ENCODE measurements around the gene PFKFB1. TPM values are rescaled to one million over a fixed set of nuclear protein-coding genes. Genes with fewer than 3 reads are reported as not detected.

Gene PFKFB1
- total RNA-seq, 1 experiment from 2014 or later = not detected

GRCh38 chrX:54930291-54931049 lies 63.5 kb downstream of the PFKFB1 start:
- no peak for DNase-seq (ENCODE audit: low spot score)
- Histone ChIP-seq H3K4me3 (ENCODE audit: low read depth, low read length, poor library complexity, severe bottlenecking) (no peak overlapping the region), H3K27me3 (replicated peaks; ENCODE audit: insufficient read depth, low read depth, low read length, poor library complexity) (no peaks in the 10 kb centered on the region), H3K9me3 (ENCODE audit: low read depth, low read length, poor library complexity, severe bottlenecking) (no peaks in the 10 kb centered on the region), H3K36me3 (ENCODE audit: insufficient read depth, low read length, poor library complexity, severe bottlenecking) (no peaks in the 10 kb centered on the region), H3K27ac (ENCODE audit: low read depth, low read length, poor library complexity, severe bottlenecking) (no peak overlapping the region), H3K4me1 (ENCODE audit: insufficient read depth, low read length, poor library complexity, severe bottlenecking) (no peaks in the 10 kb centered on the region)
- intact Hi-C loops (cut with micrococcal nuclease; ENCODE audit: unreplicated experiment) = no loop called here
- ChIA-PET POLR2A (ENCODE audit: low non-redundant PET) (no interaction called here), CTCF (no interaction called here)
- BruUV-seq (replicated peaks) = no TSS peak
- no peak for TF ChIP-seq EZH2 (IDR thresholded peaks at IDR 0.05; ENCODE audit: borderline replicate concordance, low read depth, low read length, poor library complexity, severe bottlenecking)
- no peak for TF ChIP-seq CTCF (conservative IDR thresholded peaks at IDR 0.05; ENCODE audit: low read depth, low read length)

GRCh38 chrX:54928876-54929275 lies 65.1 kb downstream of the PFKFB1 start:
- no TSS peak for BruUV-seq (replicated peaks)
- no peak for DNase-seq (ENCODE audit: low spot score)
- intact Hi-C loops (cut with micrococcal nuclease; ENCODE audit: unreplicated experiment) = no loop called here
- POLR2A ChIA-PET (ENCODE audit: low non-redundant PET) = no interaction called here
- Histone ChIP-seq H3K27ac (ENCODE audit: low read depth, low read length, poor library complexity, severe bottlenecking) (no peak overlapping the region), H3K27me3 (replicated peaks; ENCODE audit: insufficient read depth, low read depth, low read length, poor library complexity) (no peaks in the 10 kb centered on the region), H3K4me3 (ENCODE audit: low read depth, low read length, poor library complexity, severe bottlenecking) (no peak overlapping the region), H3K9me3 (ENCODE audit: low read depth, low read length, poor library complexity, severe bottlenecking) (no peaks in the 10 kb centered on the region), H3K36me3 (ENCODE audit: insufficient read depth, low read length, poor library complexity, severe bottlenecking) (no peaks in the 10 kb centered on the region), H3K4me1 (ENCODE audit: insufficient read depth, low read length, poor library complexity, severe bottlenecking) (no peaks in the 10 kb centered on the region)
- CTCF ChIA-PET = no interaction called here
- TF ChIP-seq CTCF (conservative IDR thresholded peaks at IDR 0.05; ENCODE audit: low read depth, low read length) (no peak), EZH2 (IDR thresholded peaks at IDR 0.05; ENCODE audit: borderline replicate concordance, low read depth, low read length, poor library complexity, severe bottlenecking) (no peak)

GRCh38 chrX:54926978-54927377 lies 67.0 kb downstream of the PFKFB1 start:
- Histone ChIP-seq H3K27me3 (replicated peaks; ENCODE audit: insufficient read depth, low read depth, low read length, poor library complexity) (no peaks in the 10 kb centered on the region), H3K9me3 (ENCODE audit: low read depth, low read length, poor library complexity, severe bottlenecking) (no peaks in the 10 kb centered on the region), H3K4me1 (ENCODE audit: insufficient read depth, low read length, poor library complexity, severe bottlenecking) (no peaks in the 10 kb centered on the region), H3K4me3 (ENCODE audit: low read depth, low read length, poor library complexity, severe bottlenecking) (no peak overlapping the region), H3K36me3 (ENCODE audit: insufficient read depth, low read length, poor library complexity, severe bottlenecking) (no peaks in the 10 kb centered on the region), H3K27ac (ENCODE audit: low read depth, low read length, poor library complexity, severe bottlenecking) (no peak overlapping the region)
- intact Hi-C loops (cut with micrococcal nuclease; ENCODE audit: unreplicated experiment) = no loop called here
- ChIA-PET CTCF (no interaction called here), POLR2A (ENCODE audit: low non-redundant PET) (no interaction called here)
- no peak for TF ChIP-seq EZH2 (IDR thresholded peaks at IDR 0.05; ENCODE audit: borderline replicate concordance, low read depth, low read length, poor library complexity, severe bottlenecking)
- no peak for TF ChIP-seq CTCF (conservative IDR thresholded peaks at IDR 0.05; ENCODE audit: low read depth, low read length)
- no TSS peak for BruUV-seq (replicated peaks)
- no peak for DNase-seq (ENCODE audit: low spot score)
